Kidney (tissue), 14 donors: ENCODE data around the gene RNF213. TPM values are rescaled to one million over a fixed set of nuclear protein-coding genes. Genes with fewer than 3 reads are reported as not detected.
A peak's percentile ranks its signal among the peaks of the same experiment; 100 is the strongest.
"Not testable (repeated sequence)": the region's sequence is repeated elsewhere in the genome, so short reads cannot be mapped to it uniquely, and the experiment has no call there.

Experiments used
- DNase-seq, 5 donors: peaks; one replicate each; pipeline ENCODE4 v3.0.0-alpha.2; 2013 to 2020
- FAIRE-seq: peaks from 2 replicates; lab custom pipeline; 2012; peaks lifted over from hg19 to GRCh38; lab: Jason Lieb, UNC
- H3K27ac ChIP-seq, 2 donors: one replicate each; pipeline ENCODE4 v1.7.0; 2013; ENCODE audit warnings: low read depth in 2 of 2, low read length in 2 of 2, inconsistent platforms in 1 of 2
- H3K27me3 ChIP-seq: one replicate; pipeline ENCODE4 v1.7.1; 2013; ENCODE audit warnings: low read length, inconsistent platforms; ENCODE audit not compliant: control insufficient read depth, insufficient read depth
- H3K36me3 ChIP-seq, 3 donors: one replicate each; pipeline versions ENCODE4 v1.7.0 to v1.7.1; 2013; ENCODE audit warnings: low read length in 3 of 3, control low read depth in 1 of 3, inconsistent platforms in 1 of 3; ENCODE audit not compliant: insufficient read depth in 3 of 3, control insufficient read depth in 2 of 3
- H3K4me1 ChIP-seq, 3 donors: one replicate each; pipeline versions ENCODE4 v1.7.0 to v1.7.1; 2013; ENCODE audit warnings: low read length in 3 of 3, inconsistent platforms in 1 of 3, low read depth in 1 of 3; ENCODE audit not compliant: control insufficient read depth in 2 of 3, insufficient read depth in 2 of 3
- H3K4me3 ChIP-seq, 3 donors: one replicate each; pipeline versions ENCODE4 v1.7.0 to v1.8.1; 2013; ENCODE audit warnings: low read length in 3 of 3, control low read depth in 1 of 3, inconsistent platforms in 1 of 3
- H3K9ac ChIP-seq, 3 donors: one replicate each; pipeline versions ENCODE4 v1.7.0 to v1.7.1; 2013; ENCODE audit warnings: low read length in 3 of 3, control low read depth in 1 of 3, inconsistent platforms in 1 of 3
- H3K9me3 ChIP-seq, 3 donors: one replicate each; pipeline versions ENCODE4 v1.7.0 to v1.7.1; 2013; ENCODE audit warnings: low read length in 3 of 3, control low read depth in 1 of 3, inconsistent platforms in 1 of 3; ENCODE audit not compliant: control insufficient read depth in 2 of 3, insufficient read depth in 1 of 3
- intact Hi-C: fragments of 100-400 bp; cut with DNase I; formaldehyde crosslinking; loops from one replicate; pipeline ENCODE4 v1.11.1; 2022
- polyA plus RNA-seq: library from polyadenylated mRNA; stranded (reverse); fragments of 350-450 nt; fragmentation: Illumina TruSeq; extraction: RNeasy Lipid Tissue Mini Kit (QIAGEN cat#74804); gene quantifications from one replicate; pipeline ENCODE4 v1.2.3, GENCODE V29; 2014; ENCODE audit warnings: low read depth, low replicate concordance; ENCODE audit not compliant: insufficient read depth
- total RNA-seq: library from RNA; stranded (reverse); fragmentation: NEBNext Ultra II Directional; extraction: Animal tissue kit (Norgen Biotek cat#: 25700); gene quantifications from one replicate; pipeline ENCODE4 v1.2.1, GENCODE V29; 2021
- TF ChIP-seq, protein P1 (sequence below): IDR thresholded peaks from 3 replicates; pipeline ENCODE4 v1.5.1; 2012; ENCODE audit warnings: mild to moderate bottlenecking, moderate library complexity, borderline replicate concordance; ENCODE audit not compliant: insufficient read depth; ENCODE audit errors: extremely low read depth
- donor health status: control.
- donor health status: control.
- donor health status: control.
- donor health status: control.
- donor health status: control.
- donor health status: DM: yes; HTN: yes; CAD: no.
- donor health status: Normal renal cell carcinoma (clear cell type).

RNF213 gene
- total and polyA plus RNA-seq, 2 donors from 2014 or later = 43.4 to 276 TPM

DNA sequence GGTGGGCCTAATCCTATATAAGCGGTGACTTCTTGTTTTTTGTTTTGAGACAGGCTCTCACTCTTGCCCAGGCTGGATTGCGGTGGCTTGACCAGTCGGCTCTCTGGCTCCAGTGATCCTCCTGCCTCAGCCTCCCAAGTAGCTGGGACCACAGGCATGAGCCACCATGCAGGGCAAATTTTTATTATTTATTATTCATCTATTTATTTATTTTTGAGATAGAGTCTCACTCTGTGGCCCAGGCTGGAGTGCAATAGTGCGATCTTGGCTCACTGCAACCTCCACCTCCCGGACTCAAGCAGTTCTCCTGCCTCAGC is 4.7 kb upstream of the RNF213 start:
- FAIRE-seq (no peak), DNase-seq (no peak)
- H3K4me3 ChIP-seq = no peak overlapping the region
- TF ChIP-seq, protein P1, sequence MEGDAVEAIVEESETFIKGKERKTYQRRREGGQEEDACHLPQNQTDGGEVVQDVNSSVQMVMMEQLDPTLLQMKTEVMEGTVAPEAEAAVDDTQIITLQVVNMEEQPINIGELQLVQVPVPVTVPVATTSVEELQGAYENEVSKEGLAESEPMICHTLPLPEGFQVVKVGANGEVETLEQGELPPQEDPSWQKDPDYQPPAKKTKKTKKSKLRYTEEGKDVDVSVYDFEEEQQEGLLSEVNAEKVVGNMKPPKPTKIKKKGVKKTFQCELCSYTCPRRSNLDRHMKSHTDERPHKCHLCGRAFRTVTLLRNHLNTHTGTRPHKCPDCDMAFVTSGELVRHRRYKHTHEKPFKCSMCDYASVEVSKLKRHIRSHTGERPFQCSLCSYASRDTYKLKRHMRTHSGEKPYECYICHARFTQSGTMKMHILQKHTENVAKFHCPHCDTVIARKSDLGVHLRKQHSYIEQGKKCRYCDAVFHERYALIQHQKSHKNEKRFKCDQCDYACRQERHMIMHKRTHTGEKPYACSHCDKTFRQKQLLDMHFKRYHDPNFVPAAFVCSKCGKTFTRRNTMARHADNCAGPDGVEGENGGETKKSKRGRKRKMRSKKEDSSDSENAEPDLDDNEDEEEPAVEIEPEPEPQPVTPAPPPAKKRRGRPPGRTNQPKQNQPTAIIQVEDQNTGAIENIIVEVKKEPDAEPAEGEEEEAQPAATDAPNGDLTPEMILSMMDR = no peak
- no peaks in the 10 kb centered on the region for H3K36me3 ChIP-seq
- H3K9me3 ChIP-seq = no peaks in the 10 kb centered on the region
- H3K27ac ChIP-seq = peak overlapping the region in 1 of 2 donors; percentile 86
- no peaks in the 10 kb centered on the region for H3K27me3 ChIP-seq
- intact Hi-C loops = no loop called here
- peaks cover 2 to 21% (median 14%) of the 10 kb centered on the region in 3 donors for H3K4me1 ChIP-seq
- H3K9ac ChIP-seq = no peak overlapping the region

DNA sequence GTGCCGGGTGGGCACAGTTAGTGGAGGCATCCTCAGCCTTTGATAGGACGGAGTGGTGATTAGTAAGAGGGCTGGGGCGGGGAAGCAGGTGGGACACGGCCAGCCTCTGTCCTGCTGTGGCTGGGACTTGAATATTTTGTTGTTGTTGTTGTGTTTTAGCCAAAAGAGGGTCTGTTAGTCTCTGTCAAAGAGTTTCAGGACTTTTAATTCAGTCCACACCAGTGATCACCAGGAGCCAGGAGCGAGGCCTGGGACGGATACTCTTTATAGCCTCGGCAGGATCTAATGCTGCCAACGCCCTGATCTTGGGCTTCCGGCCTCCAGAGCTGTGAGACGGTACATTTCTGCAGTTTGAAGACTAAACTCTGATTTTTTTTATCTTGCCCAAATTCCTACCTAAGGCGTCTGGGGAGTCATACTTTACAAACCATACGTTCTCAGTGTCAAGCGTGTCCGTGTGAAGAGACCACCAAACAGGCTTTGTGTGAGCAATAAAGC is 2.9 kb upstream of the RNF213 start:
- TF ChIP-seq, protein P1 = no peak
- Histone ChIP-seq H3K27me3 (no peaks in the 10 kb centered on the region), H3K27ac (no peak overlapping the region), H3K36me3 (no peaks in the 10 kb centered on the region), H3K4me1 (peaks cover 2 to 32% (median 24%) of the 10 kb centered on the region in 3 donors), H3K4me3 (no peak overlapping the region), H3K9ac (no peak overlapping the region), H3K9me3 (no peaks in the 10 kb centered on the region)
- intact Hi-C loops = no loop called here
- FAIRE-seq (no peak), DNase-seq (no peak)

DNA sequence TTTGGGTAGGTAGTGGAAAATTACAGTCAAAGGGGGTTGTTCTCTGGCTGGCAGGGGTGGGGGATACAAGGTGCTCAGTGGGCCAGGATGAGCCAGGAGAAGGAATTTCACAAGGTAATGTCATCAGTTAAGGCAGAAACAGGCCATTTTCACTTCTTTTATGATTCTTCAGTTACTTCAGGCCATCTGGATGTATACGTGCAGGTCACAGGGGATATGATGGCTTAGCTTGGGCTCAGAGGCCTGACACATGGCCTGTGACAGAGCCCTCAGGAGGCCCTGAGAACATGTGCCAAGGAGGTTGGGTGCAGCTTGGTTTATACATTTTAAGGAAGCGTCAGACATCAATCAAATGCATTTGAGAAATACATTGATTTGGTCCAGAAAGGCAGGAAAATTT is 2.4 kb upstream of the RNF213 start:
- H3K36me3 ChIP-seq, H3K4me3 ChIP-seq, H3K27ac ChIP-seq, H3K27me3 ChIP-seq, FAIRE-seq, DNase-seq, intact Hi-C loops, H3K9me3 ChIP-seq, H3K9ac ChIP-seq: not testable (repeated sequence)
- peaks cover 2 to 32% (median 26%) of the 10 kb centered on the region in 3 donors for H3K4me1 ChIP-seq

GRCh38 chr17:80259457-80260068 is 1.1 kb upstream of the RNF213 start:
- peak overlapping the region; percentile 76 to 92 for H3K27ac ChIP-seq
- peak overlapping the region; percentile 32 to 53 (median 33) for H3K4me3 ChIP-seq
- TF ChIP-seq, protein P1 = no peak
- peak overlapping the region in 2 of 3 donors; percentile 55 for H3K9ac ChIP-seq
- H3K36me3 ChIP-seq = no peaks in the 10 kb centered on the region
- DNase-seq = peak in 1 of 5 donors; percentile 67
- intact Hi-C loops = no loop called here
- no peak for FAIRE-seq
- no peaks in the 10 kb centered on the region for H3K9me3 ChIP-seq
- peaks cover 2 to 31% (median 29%) of the 10 kb centered on the region in 3 donors for H3K4me1 ChIP-seq
- no peaks in the 10 kb centered on the region for H3K27me3 ChIP-seq
